Hematopoietic multipotent progenitor cell treated with erythropoietin and hydrocortisone succinate and interleukin-3 and kit ligand, for 6 days (in vitro differentiated cells): Measurements from ENCODE around the gene PKD1L1.
"Not testable (repeated sequence)": the region's sequence is repeated elsewhere in the genome, so short reads cannot be mapped to it uniquely, and the experiment has no call there.

Experiments
- DNase-seq: peaks from one replicate; pipeline ENCODE4 v3.0.0-alpha.2; 2015

PKD1L1 gene

DNA sequence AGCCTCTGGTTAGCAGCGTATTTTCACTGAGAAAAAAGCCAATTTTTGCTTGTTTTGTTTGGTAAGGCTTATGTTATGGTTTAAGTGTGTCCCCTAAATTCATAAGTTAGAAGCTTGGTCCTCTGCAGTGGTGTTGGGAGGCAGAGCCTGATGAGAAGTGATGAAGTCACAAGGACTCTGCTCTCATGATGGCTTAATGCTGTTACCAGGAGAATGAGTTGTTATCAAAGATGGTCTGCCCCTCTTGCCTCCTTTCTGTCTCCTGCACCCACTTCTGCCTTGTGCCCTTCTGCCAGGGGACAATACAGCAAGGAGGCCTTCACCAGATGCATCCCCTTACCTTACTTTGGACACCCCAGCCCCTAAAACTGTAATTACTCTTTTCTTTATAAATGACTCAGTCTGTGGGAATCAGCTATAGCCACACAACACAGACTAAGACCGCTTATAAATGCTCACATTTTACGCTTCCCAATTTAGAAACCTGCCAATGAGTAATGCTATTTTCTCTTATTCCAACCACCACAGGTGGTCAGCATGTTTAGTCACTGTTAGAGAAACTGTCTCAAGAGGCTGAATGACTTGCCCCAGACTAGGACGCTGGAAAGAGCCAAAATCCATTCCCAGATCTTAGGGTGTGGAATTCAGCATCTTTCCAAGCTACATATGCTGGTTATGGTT lies 6.1 kb upstream of the PKD1L1 start:
- no peak for DNase-seq

DNA sequence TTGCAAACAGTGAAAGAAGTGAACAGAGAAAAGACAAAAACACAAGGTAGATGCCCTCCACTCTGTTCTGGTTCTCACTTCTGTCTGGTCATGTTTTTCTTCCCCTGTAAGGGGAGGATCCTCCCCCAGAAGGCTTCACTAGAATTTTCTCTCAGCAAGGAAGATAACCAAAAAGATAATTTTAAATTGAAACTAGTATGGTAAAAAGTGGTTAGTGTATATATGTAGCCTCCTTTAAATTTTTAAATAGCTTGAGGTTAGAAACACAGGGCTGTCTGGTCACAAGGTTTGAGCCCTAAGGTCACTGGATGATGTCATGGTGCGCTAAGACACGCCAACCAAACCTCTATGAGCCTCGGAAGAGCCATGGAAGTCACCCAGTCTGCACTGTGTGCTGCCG lies 5.6 kb upstream of the PKD1L1 start:
- no peak for DNase-seq

DNA sequence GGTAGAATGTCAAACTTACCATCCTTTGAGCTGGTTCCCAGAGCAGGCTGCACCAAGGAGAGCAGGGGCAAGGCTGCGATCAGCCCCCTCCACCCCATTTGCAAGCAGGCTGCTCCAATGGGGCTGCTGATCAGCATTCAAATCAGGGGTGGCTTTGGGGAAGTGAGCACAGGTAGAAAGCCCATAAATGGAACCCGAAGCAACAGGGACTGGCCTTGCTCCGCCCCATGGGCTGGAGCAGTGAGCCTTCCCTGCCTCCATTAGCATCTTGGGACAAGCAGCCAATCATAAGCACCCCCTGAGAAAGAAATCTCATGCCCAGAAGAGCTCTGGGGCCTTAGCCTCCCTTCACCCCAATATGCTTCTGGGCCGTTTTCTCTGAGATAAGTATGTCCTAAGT lies 4.0 kb upstream of the PKD1L1 start:
- DNase-seq, result no peak

DNA sequence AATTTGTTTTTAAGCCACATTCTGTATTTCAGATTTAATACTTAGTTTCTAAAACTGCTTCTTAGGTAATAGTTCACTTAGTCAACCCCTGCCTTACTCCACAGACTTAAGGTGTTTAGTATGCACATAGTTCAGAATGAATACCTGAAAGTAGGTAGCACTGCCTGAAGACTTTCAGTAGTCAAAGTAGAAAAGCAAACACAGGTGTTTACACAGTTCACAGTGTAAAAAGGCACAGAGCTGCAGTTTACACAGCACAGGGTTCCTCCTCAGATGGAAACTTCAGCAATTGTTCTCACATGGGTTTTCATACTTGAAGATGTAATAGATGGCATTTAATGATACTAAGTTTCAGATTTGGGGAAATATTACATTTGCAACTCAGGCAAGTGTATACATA lies 3.1 kb upstream of the PKD1L1 start:
- DNase-seq, result no peak

DNA sequence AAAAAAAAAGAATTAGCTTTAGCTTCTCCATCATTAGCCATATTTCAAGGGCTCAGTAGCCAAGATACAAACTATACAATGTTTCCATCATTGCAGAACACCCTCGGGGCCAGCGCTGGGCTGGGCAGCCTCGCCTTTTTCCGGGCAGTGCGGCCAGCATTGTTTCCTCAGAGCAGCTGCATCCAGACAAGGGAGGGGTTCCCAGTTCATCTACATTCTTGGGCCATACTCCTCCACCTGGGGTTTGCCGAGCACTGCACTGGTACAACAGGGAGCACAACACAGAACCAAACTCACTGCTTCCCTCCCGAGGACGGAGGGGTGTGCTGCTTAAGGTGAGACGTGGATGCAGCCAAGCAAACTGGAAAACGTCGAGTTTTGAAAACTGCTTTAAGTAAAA lies 2.4 kb upstream of the PKD1L1 start:
- DNase-seq, result no peak

DNA sequence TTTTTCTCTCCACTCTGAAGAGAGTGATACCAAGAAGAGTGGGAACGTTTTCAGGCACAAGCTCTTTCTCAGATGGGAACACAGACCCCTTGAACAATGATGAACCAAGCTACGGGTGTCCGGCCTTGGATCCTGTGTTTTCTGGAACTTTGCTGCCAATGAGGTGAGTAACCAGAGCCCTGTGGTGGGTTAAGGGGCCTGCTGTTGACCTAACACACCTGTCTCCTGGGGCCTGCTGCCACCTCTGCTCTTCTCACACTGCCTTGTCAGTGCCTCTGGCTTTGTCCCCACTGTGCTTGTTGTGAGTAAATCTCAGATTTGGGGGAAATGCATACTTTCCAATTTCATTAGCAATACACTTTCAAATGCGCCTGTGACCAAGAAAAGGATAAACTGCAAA lies 1.4 kb upstream of the PKD1L1 start:
- no peak for DNase-seq

DNA sequence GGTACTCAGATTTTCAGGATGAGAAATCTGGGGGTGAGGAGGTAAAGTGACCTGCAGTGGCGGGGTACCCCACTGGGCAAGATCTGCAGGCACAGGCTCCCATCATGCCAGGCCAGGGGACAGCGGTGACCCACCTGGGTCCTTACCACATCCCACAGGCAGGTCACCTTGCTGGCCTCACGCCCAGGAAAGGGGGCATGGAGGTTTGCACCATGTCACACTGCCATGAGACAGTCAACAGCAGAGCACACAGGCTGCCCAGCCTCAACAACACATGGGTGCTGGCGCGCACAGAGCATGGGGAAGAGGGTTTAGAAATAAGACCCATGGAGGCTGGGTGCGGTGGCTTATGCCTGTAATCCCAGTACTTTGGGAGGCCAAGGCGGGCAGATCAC lies 914 bp downstream of the PKD1L1 start:
- no peak for DNase-seq

DNA sequence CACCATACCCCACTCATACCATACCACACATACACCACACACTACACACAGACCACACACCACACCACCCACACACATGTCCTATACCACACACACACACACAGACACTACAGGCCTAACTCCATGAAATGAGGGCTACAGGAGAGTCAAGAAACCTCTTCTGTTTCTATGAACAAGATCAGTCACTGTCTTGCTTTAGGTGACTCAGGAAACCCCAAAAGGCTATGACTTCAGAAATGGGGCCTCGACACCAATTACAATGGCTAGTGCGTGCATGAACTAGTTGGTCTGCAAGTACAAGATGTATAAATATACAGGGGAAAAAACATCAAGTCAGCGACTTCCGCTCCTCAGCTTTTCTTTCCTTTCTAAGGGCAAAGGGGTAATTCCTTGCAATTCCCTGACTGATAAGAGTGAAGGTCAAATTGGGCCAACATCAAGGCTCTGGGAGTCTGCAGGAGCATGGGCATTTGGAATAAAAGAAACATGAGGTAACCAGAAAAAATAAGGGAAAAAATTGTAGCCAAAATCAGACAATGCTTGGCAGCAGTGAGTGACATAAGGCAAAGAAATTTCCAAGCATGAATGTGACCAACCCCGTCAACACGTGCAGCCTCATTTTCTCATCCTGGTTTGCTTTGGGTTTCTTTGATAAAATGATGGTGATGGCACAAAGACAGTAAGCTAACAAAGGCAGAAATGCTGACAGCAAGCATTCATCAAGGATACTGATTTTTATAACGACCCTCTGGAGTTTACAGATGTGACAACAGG lies 1.5 kb downstream of the PKD1L1 start:
- DNase-seq, result no peak

DNA sequence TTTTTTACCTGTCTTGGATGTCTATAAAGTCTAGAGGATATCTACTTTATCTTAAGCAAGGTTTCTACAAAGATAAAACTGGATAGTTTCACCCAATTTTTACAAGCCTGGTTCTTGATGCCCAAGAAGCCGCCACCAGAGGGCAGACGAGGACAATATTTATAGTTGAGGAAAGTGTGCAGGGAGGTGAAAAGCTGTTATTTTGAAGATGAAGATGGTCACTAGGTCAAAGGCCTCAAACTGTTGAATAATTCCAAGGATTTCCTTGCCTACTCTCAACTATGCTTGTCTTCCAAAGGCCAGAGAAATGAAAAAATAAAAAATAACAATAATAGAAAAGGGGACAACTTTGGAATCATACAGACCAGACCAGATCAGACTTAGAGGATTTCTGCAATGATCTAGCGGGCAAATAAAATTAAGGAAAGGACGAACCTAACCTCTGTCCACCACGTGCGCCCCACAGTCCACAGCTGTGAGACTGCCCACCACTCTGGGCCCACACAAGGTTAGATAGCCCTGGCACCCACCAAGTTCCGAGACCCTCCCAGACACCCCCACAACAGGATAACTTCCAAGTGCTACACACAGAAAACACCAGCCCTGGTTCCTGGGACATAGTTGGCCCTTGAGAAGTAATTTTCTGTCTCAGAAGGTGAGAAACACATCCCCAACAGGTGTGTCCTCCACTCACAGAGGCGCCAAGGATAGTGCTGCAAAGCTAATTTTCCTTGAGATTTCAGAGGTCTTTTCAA lies 2.8 kb downstream of the PKD1L1 start:
- peak; percentile 90 for DNase-seq

DNA sequence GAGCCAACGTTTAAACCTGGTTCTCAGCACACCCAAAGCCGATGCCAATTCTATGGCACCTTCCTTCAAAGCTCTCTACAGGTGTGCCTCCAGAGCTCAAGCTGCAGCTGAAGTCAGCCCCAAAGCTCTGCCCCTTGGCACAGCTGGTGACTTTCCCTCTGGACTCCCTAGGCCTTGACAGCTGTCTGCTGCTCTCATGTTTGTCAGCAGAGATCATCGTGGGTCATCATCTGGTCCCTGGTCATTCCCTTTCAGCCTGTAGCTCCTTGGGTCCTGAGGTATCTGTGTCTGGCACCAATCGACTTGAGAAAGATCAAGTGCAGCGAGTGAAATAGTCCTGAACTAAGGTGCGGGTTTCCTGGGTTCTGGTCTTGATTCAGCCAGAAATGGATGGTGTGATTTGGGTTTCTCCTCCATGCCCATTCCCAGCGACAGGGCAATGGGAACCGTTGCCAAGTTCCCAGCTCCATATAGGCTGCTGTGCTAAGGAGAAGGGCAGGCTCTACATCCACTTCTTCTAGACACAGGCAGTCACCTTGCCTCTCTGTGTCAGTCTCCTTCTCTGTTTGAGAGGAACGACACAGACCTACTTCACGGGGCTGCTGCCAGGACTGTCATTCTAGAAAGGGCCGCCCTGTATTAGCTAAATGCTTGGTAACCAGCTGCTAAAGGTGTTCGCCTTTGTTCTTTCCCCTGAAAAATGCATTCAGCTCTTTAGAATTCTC lies 3.6 kb downstream of the PKD1L1 start:
- DNase-seq, result no peak

DNA sequence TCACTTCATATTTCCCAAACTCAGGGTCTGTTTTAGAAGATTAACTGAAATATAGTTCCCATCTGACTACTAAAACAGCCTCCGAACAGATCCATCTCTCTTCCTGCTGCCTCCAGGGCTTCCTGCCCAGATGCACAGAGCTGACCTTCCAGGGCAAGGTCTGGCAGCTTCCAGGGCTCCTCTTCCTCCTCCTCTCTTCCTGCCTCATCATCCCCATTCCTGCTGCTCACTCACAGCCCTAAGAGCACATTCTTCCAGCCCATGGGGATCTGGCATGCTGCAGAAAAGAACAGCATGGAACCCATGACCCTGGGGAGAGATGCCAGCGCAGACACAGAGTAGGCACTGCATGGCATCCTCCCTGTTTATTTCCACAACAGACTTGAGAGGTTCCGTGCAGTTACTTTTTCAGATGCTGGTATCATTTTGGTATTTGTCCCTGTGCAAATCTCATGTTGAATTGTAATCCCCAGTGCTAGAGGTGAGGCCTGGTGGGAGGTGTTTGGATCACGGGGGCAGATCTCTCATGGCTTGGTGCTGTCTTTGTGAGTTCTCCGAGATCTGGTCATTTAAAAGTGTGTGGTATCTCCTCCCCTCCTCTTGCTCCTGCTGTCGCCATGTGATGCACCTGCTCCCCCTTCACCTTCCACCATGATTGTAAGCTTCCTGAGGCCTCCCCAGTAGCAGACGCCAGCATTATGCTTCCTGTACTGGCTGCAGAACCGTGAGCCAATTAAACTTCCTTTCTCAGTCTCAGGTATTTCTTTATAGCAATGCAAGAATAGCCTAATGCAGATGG lies 4.4 kb downstream of the PKD1L1 start:
- DNase-seq, result no peak

DNA sequence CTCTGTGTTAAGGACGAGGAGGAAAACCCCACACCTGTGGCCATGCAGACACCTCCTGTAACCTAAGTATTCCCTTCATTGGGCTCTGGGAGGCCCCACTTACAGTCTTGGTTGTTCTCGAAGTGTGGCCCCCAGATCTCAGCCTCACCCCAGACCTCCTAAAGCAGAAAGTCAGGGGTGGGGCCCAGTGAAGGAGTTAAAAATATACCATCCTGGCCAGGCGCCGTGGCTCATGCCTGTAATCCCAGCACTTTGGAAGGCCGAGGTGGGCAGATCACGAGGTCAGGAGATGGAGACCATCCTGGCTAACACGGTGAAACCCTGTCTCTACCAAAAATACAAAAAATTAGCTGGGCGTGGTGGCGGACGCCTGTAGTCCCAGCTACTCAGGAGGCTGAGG lies 5.6 kb downstream of the PKD1L1 start:
- not testable (repeated sequence) for DNase-seq

DNA sequence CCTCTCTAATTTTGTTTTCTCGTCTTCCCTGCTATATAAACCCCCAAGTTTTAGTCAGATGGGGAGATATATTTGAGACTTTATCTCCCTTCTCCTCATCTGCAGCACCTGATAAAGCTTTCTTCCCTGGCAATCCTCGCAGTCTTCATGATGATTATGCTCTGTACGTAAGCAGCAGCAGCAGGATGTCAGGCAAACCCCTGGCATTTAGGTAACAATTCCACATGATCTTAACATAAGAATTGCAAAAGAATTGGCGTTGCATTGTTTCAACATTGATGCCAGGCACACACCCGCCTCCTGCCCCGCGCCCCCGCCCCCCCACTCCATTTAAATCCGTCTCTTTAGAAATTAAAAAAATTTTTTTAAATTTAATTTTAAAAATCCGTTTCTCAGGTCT lies 6.1 kb downstream of the PKD1L1 start:
- DNase-seq, result no peak

DNA sequence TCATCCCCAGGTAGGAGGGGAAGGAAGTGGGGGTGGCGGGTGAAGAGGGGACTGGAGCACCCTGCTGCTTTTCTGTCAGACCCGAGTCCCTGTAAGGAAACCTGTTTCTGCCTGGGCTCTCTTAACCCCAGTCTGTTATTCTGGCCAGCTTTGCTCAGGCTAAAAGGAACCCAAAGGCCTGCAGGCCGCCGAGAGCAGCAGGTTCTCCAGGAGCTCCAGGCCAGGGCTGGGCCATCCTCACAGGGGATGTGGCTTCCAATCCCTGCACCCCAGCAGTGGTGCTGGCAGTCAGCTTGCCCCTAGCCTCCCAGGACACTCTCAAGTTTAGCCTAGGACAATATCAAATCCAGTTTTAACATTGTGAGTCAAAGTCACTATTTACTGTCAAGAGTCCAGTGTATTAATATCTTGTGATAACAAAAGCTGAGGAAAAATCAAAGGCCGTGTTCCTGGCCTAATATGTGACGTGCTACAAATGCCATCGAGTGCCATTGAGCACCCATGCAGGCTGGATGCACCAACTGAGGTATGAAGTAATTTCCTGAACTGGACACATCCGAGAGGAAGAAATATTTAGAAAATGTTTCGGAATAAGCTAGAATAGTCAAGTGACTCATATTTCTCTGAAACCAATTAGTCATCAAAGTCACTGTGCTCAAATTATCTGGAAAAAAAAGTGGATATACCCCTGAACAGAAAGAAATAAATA lies 7.0 kb downstream of the PKD1L1 start:
- DNase-seq, result no peak

DNA sequence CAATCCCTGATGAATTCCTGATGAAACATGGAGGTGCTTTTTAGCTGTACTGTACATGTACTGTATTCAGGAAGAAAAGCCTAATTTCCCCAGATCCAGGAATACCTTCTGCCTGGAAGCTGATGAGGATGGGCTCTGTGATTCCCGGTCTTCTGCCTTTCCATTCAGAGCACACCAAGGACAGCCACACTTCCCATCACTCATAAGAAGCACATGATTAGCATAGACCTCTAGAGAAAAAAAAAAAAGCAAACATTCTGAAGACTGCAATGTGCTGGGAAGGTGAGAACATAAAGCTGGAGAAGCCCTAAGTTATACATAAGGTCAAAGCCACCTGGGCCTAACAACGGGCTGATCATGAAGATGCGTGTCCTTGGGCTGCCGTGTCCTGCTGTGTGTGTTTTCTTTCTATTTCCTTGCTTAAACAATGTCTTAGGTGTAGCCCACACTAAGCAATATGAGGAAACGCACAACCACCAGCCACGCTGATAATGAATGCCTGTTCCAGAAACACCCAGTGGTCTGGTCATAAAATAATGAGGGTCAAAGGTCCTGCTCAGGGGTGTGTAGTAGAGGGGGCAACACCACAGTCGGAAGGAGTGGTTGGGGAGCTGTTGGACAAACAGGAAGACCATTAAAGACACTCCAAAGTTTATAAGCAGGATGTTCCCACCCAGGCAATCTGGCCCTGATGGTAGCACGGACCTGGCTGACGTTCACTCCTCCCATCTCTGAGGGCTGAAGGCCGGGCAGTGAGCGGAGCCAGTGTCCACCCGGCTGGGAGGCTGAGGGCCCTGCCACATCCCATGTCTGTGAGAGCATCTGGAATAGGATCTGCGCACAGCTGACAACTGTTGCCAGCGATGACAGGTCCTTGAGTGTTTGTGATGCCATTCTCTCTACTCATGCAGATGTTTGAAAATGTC lies 7.9 kb downstream of the PKD1L1 start:
- DNase-seq, result no peak

DNA sequence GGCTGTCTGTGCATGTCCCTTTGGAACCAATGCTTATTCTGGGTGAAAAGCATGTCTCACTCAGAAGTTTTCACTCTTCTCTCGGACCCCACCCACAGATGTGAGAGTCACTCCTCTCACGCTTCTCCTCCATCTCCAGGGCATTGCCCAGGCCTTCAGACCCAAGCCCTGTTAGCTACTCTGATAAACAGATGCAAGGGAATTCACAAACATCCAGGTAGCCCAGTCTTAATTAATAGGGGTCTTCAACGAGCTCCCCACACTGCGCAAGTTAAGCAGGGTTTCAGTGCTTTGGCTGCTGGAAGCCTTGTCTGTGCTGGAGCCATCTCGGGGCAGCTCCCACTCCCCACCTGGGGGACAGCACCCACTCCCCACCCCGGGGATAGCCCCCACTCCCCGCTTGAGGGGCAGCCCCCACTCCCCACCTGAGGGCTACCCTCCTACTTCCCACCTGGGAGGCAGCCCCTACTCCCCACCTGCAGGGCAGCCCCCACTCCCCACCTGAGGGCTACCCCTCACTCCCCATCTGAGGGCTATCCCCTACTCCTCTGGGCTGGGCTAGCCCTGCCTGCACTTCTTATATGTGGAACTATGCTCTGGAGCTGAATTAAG lies 8.7 kb downstream of the PKD1L1 start:
- no peak for DNase-seq

DNA sequence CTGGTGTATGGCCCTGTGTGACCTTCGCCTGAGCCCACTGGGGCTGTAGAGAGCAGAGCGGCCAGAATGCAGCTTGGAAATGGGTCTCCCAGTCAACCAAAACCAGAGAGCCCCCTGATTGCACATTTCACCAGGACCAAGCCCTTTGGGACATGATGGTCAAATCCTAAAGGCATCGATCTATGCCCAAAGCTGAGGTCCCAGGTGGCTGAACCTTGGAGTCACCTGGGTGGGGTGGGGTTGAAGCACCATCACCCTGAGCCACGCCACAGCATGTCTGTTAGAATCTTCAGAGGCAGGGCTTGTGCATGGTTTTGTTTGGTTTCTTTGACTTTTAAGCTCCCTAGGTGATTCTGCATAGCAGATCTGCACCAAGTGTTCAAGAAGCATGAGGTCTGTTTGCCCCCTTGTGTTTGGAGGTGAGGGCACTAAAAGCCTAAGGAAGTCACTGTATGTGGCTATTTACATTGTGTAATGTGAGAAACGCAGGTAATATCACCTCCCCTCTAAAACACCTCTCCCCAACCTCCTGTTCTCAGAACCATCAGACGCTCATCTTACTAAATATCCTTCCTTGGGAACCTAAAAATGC lies 9.6 kb downstream of the PKD1L1 start:
- no peak for DNase-seq

DNA sequence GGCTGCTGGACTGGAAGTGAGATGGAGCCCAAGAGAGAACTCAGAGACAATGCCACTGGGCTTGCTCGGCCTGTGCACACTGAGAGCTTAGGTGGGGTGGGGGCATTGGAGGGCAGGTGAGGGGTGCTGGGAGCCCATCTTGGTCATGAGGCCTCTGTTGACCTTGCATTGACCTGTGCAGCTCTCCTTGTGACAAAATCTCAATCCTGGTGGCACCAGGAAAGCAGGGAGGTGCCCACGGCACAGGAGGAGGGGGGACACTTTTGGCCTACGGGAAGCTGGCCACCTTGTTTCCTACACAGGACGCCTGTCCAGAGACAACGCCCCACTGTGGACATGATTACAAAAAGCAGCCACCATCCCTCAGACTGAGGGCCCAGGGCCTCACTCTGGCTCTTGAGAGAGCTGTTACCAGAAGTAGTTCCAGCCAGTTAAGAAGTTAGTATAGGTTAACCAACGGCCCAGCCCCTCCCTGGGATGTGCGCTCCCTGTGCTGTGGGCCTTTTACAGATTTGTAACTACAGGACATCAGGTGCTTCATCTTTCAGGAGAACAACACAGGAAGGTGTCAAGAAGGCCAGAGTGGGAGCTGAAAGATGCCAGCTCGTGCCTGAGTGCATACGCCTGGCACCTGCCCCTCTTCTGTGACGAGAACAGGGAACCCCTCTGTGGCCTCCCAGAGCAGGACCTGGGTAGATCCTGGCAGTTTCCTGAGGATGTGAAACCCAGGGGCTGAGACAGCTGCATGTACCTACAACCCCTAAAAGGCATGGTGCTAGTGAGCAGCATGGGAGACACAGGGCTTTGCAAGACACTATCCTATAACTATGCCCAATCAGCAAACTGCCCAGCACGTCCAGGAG lies 10.3 kb downstream of the PKD1L1 start:
- DNase-seq, result no peak
